HCT116 (cell line): ENCODE results near the gene SCFD2. TPM values are rescaled to one million over a fixed set of nuclear protein-coding genes. Genes with fewer than 3 reads are reported as not detected.

Experiments
- ATAC-seq: fragments of 200-7000 bp; cut with Tn5 transposase; 2 replicates; pipeline ENCODE4 v1.9.1; 2020; ENCODE audit warnings: mild to moderate bottlenecking, moderate library complexity
- BruUV-seq: library from RNA; stranded (reverse); fragments of 400-500 nt; replicated peaks from 2 replicates; lab custom pipeline; 2021; lab: Mats Ljungman, UMichigan
- CTCF ChIA-PET: fragments of 300-600 bp; sonication (Branson Sonifier 250); formaldehyde crosslinking; loops from one replicate; lab custom pipeline; 2021; ENCODE audit warnings: antibody characterized with exemption; lab: Charles Lee
- POLR2A ChIA-PET: fragments of 300-600, 350-600 bp; sonication (Branson Sonifier 250); formaldehyde crosslinking; loops from one replicate; lab custom pipeline; 2021; ENCODE audit warnings: antibody characterized with exemption; lab: Charles Lee
- RAD21 ChIA-PET, 2 experiments: fragments of 300-600 bp; sonication (Branson Sonifier 250); formaldehyde crosslinking; loops; one replicate each; lab custom pipeline; 2023; ENCODE audit warnings: low total read pairs in 2 of 2; ENCODE audit not compliant: uncharacterized antibody in 2 of 2, unreplicated experiment in 2 of 2, low non-redundant PET in 1 of 2; lab: Charles Lee
- DNase-seq: peaks from one replicate; pipeline ENCODE4 v3.0.0-alpha.2; 2010; ENCODE audit warnings: low read depth, low spot score
- H2AFZ ChIP-seq: fragments of 200-600 bp; shearing (Covaris generic), sonication (generic); 2 replicates; pipeline ENCODE4 v1.6.1; 2017; ENCODE audit warnings: low read depth, mixed run types, mixed read lengths, antibody characterized with exemption, low read length; ENCODE audit not compliant: poor library complexity, severe bottlenecking
- H3K27ac ChIP-seq: 2 replicates; pipeline ENCODE4 v1.5.1; 2012; ENCODE audit warnings: low read depth, low read length
- H3K27me3 ChIP-seq: fragments of 200-600 bp; sonication (generic); 2 replicates; pipeline ENCODE4 v1.6.1; 2016; ENCODE audit warnings: mixed run types, low read length, mixed read lengths; ENCODE audit not compliant: insufficient read depth
- H3K36me3 ChIP-seq, 2 experiments: fragments of 200-500 bp in 1 of 2; fragments of 200-600 bp in 1 of 2; sonication (Bioruptor generic) in 1 of 2; sonication (generic) in 1 of 2; 2 replicates each; pipeline versions ENCODE4 v1.5.1 to v1.6.1; 2014 to 2016; ENCODE audit warnings: low read length in 2 of 2, inconsistent platforms in 1 of 2, mixed read lengths in 1 of 2, mixed run types in 1 of 2; ENCODE audit not compliant: insufficient read depth in 2 of 2, control insufficient read depth in 1 of 2
- H3K4me1 ChIP-seq, 2 experiments: fragments of 200-600 bp in 1 of 2; sonication (generic) in 1 of 2; 2 replicates each; pipeline versions ENCODE4 v1.5.1 to v1.6.1; 2012 to 2017; ENCODE audit warnings: low read length in 2 of 2, inconsistent platforms in 1 of 2, mild to moderate bottlenecking in 1 of 2, mixed read lengths in 1 of 2, mixed run types in 1 of 2, moderate library complexity in 1 of 2; ENCODE audit not compliant: insufficient read depth in 2 of 2, control insufficient read depth in 1 of 2
- H3K4me2 ChIP-seq: fragments of 200-600 bp; sonication (generic); 2 replicates; pipeline ENCODE4 v1.6.1; 2017; ENCODE audit warnings: mixed run types, low read length, mixed read lengths
- H3K4me3 ChIP-seq, 2 experiments: fragments of 200-600 bp in 1 of 2; sonication (generic) in 1 of 2; replicated peaks in 1 of 2; 2 replicates each; pipeline ENCODE4 v1.5.1; 2011 to 2016; ENCODE audit warnings: low read length in 2 of 2, control low read depth in 1 of 2, low read depth in 1 of 2, mild to moderate bottlenecking in 1 of 2, mixed read lengths in 1 of 2, mixed run types in 1 of 2
- H3K79me2 ChIP-seq: fragments of 200-600 bp; sonication (generic); 2 replicates; pipeline ENCODE4 v1.6.1; 2017; ENCODE audit warnings: mild to moderate bottlenecking, mixed run types, low read length, moderate library complexity, mixed read lengths; ENCODE audit not compliant: insufficient read depth
- H3K9ac ChIP-seq: fragments of 200-600 bp; sonication (generic); 2 replicates; pipeline ENCODE4 v1.6.1; 2016; ENCODE audit warnings: low read length, mixed read lengths
- H3K9me2 ChIP-seq: fragments of 200-600 bp; sonication (generic), shearing (Covaris generic); 2 replicates; pipeline ENCODE4 v1.6.1; 2017; ENCODE audit warnings: mixed run types, mild to moderate bottlenecking, moderate library complexity; ENCODE audit not compliant: insufficient read depth
- H3K9me3 ChIP-seq, 2 experiments: fragments of 200-500 bp in 1 of 2; fragments of 200-600 bp in 1 of 2; sonication (Bioruptor generic) in 1 of 2; sonication (generic) in 1 of 2; 2 replicates each; pipeline ENCODE4 v1.6.1; 2014 to 2017; ENCODE audit warnings: low read length in 2 of 2, mixed read lengths in 2 of 2, inconsistent platforms in 1 of 2, low read depth in 1 of 2, mild to moderate bottlenecking in 1 of 2, mixed run types in 1 of 2, moderate library complexity in 1 of 2; ENCODE audit not compliant: control insufficient read depth in 1 of 2, insufficient read depth in 1 of 2
- H4K20me1 ChIP-seq: fragments of 200-600 bp; sonication (generic), shearing (Covaris generic); 2 replicates; pipeline ENCODE4 v1.6.1; 2017; ENCODE audit warnings: mixed run types, mild to moderate bottlenecking, moderate library complexity; ENCODE audit not compliant: insufficient read depth
- MAX ChIP-seq: IDR thresholded peaks from 2 replicates; pipeline ENCODE4 v1.6.1; 2012
- SRF ChIP-seq: IDR thresholded peaks from 2 replicates; pipeline ENCODE4 v1.6.1; 2012; ENCODE audit warnings: low read depth
- TCF7L2 ChIP-seq: IDR thresholded peaks from 2 replicates; pipeline ENCODE4 v1.7.0; 2011; ENCODE audit warnings: borderline replicate concordance, inconsistent platforms; ENCODE audit not compliant: insufficient read depth, insufficient read length; ENCODE audit errors: extremely low read depth
- ZFX ChIP-seq: fragments of 450-650 bp; IDR thresholded peaks from 2 replicates; pipeline ENCODE4 v1.6.1; 2017
- intact Hi-C: fragments of 100-400 bp; cut with micrococcal nuclease; formaldehyde crosslinking; loops from 2 replicates; pipeline ENCODE4 v1.10.0; 2022
- total RNA-seq: library from RNA; stranded (reverse); gene quantifications from one replicate; pipeline ENCODE4 v1.2.1, GENCODE V29; 2021; ENCODE audit not compliant: unreplicated experiment
- TF ChIP-seq, protein P1 (sequence below): IDR thresholded peaks from 2 replicates; pipeline ENCODE4 v1.6.1; 2012
- TF ChIP-seq, protein P2 (sequence below): IDR thresholded peaks from 2 replicates; pipeline ENCODE4 v1.6.1; 2011; ENCODE audit warnings: mild to moderate bottlenecking, low read length, moderate library complexity; ENCODE audit not compliant: insufficient replicate concordance; ENCODE audit errors: extremely low read depth

The SCFD2 gene
- total RNA-seq, 1 experiment from 2014 or later: 13.6 TPM

- H3K27me3 ChIP-seq: no peaks in the 10 kb centered on the region
- ChIA-PET POLR2A (no interaction called here), CTCF (no interaction called here), RAD21 (no interaction called here)
- no peaks in the 10 kb centered on the region for H3K9me2 ChIP-seq
- intact Hi-C loops: no loop called here
- H3K27ac ChIP-seq: no peak overlapping the region
- H3K4me3 ChIP-seq: no peak overlapping the region
- no peaks in the 10 kb centered on the region for H3K79me2 ChIP-seq
- H3K36me3 ChIP-seq: no peaks in the 10 kb centered on the region
- H4K20me1 ChIP-seq: no peaks in the 10 kb centered on the region
- no peak for DNase-seq
- BruUV-seq: no TSS peak
- no peak for ATAC-seq
- no peak overlapping the region for H3K9ac ChIP-seq
- H3K4me2 ChIP-seq: no peak overlapping the region
- TF ChIP-seq, protein P1, sequence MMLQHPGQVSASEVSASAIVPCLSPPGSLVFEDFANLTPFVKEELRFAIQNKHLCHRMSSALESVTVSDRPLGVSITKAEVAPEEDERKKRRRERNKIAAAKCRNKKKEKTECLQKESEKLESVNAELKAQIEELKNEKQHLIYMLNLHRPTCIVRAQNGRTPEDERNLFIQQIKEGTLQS: no peak
- TF ChIP-seq MAX (no peak), ZFX (no peak), TCF7L2 (no peak)
- TF ChIP-seq, protein P2, sequence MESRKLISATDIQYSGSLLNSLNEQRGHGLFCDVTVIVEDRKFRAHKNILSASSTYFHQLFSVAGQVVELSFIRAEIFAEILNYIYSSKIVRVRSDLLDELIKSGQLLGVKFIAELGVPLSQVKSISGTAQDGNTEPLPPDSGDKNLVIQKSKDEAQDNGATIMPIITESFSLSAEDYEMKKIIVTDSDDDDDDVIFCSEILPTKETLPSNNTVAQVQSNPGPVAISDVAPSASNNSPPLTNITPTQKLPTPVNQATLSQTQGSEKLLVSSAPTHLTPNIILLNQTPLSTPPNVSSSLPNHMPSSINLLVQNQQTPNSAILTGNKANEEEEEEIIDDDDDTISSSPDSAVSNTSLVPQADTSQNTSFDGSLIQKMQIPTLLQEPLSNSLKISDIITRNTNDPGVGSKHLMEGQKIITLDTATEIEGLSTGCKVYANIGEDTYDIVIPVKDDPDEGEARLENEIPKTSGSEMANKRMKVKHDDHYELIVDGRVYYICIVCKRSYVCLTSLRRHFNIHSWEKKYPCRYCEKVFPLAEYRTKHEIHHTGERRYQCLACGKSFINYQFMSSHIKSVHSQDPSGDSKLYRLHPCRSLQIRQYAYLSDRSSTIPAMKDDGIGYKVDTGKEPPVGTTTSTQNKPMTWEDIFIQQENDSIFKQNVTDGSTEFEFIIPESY: no peak
- no peaks in the 10 kb centered on the region for H3K4me1 ChIP-seq
- H3K9me3 ChIP-seq: no peaks in the 10 kb centered on the region
- H2AFZ ChIP-seq: no peak overlapping the region
Measured at GRCh38 chr4:53173576-53173975, 192.3 kb downstream of the SCFD2 start.

DNA sequence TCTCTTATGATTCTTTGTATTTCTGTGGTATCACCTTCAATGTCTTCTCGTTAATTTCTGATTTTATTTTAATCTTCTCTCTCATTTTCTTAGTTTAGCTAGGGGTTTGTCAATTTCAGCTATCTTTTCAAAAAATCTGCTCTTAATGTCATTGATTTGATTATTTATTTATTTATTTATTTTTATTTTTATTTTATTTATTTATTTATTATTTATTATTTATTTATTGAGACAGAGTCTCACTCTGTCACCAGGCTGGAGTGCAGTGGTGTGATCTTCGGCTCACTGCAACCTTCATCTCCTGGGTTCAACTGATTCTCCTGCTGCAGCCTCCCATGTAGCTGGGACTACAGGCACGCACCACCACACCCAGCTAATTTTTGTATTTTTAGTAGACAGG, 194.1 kb downstream of the SCFD2 start:
- no peak overlapping the region for H3K27ac ChIP-seq
- no peaks in the 10 kb centered on the region for H3K79me2 ChIP-seq
- POLR2A ChIA-PET: no interaction called here
- BruUV-seq: no TSS peak
- H3K4me2 ChIP-seq: no peak overlapping the region
- no peak for TF ChIP-seq SRF
- no peaks in the 10 kb centered on the region for H3K36me3 ChIP-seq
- H4K20me1 ChIP-seq: no peaks in the 10 kb centered on the region
- H3K4me1 ChIP-seq: no peaks in the 10 kb centered on the region
- intact Hi-C loops: no loop called here
- H3K9me3 ChIP-seq: no peaks in the 10 kb centered on the region
- H2AFZ ChIP-seq: no peak overlapping the region
- DNase-seq (no peak), ATAC-seq (no peak)
- no peaks in the 10 kb centered on the region for H3K9me2 ChIP-seq
- RAD21 ChIA-PET: no interaction called here
- CTCF ChIA-PET: no interaction called here
- H3K9ac ChIP-seq: no peak overlapping the region
- no peak overlapping the region for H3K4me3 ChIP-seq
- no peaks in the 10 kb centered on the region for H3K27me3 ChIP-seq
